HG03575 (cell line): ENCODE measurements around the gene TRERF1.
"Not testable (repeated sequence)": the region's sequence is repeated elsewhere in the genome, so short reads cannot be mapped to it uniquely, and the experiment has no call there.

ENCODE experiments used
- ATAC-seq: cut with Tn5 transposase; IDR thresholded peaks from one replicate; pipeline ENCODE4 v1.9.1; 2021; ENCODE audit not compliant: unreplicated experiment, insufficient number of reproducible peaks, low FRiP score; ENCODE audit errors: extremely low read depth

The TRERF1 gene

GRCh38 chr6:42195415-42195814 is 256.3 kb downstream of the TRERF1 start:
- ATAC-seq, result no peak

GRCh38 chr6:42194056-42194455 is 257.7 kb downstream of the TRERF1 start:
- no peak for ATAC-seq

- ATAC-seq, result no peak
These were observed 258.2 kb downstream of the TRERF1 start for GRCh38 chr6:42193491-42193894.

GRCh38 chr6:42192385-42192784 is 259.3 kb downstream of the TRERF1 start:
- ATAC-seq, result not testable (repeated sequence)

- ATAC-seq, result no peak
These were observed 261.1 kb downstream of the TRERF1 start for GRCh38 chr6:42190554-42191183.

- no peak for ATAC-seq
These were observed 263.3 kb downstream of the TRERF1 start for GRCh38 chr6:42188406-42188805.

GRCh38 chr6:42185597-42185996 is 266.1 kb downstream of the TRERF1 start:
- ATAC-seq, result no peak

- no peak for ATAC-seq
These were observed 267.3 kb downstream of the TRERF1 start for GRCh38 chr6:42184475-42184874.

- no peak for ATAC-seq
These were observed 269.6 kb downstream of the TRERF1 start for GRCh38 chr6:42182101-42182500.

- no peak for ATAC-seq
These were observed 271.8 kb downstream of the TRERF1 start for GRCh38 chr6:42179945-42180313.

GRCh38 chr6:42179261-42179944 is 272.3 kb downstream of the TRERF1 start:
- ATAC-seq, result no peak

GRCh38 chr6:42177514-42178364 is 274.0 kb downstream of the TRERF1 start:
- no peak for ATAC-seq

GRCh38 chr6:42176981-42177380 is 274.7 kb downstream of the TRERF1 start:
- ATAC-seq, result no peak

GRCh38 chr6:42175860-42176259 is 275.9 kb downstream of the TRERF1 start:
- no peak for ATAC-seq
